ENCODE measurements around the gene LYSMD2. TPM values are rescaled to one million over a fixed set of nuclear protein-coding genes. Genes with fewer than 3 reads are reported as not detected.

LYSMD2 gene
- total RNA-seq, 2 experiments from 2014 or later, result 17.4 TPM

DNA sequence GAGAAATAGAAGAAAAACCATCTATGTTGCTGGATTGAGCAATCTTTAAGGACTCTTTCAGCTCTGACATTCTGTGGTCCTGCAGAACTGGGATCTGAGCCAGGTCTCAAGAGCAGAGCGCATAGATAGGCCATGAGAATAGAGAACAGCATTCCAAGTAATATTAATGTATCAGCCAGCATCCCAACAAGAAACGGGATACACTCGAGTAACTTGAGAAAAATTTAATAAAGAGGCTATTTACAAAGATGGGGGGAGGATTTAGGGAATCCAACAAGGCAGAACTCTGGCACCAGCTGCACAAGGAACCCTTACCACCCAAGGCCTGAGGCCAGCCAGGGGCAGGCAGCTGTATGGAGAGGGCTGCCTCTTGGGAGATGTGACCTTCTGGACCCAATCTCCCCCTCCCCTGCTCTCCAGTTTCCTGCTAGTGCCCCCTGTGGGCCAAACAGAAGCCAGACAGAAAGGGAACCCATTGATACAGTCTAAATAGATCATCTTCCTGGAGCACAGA is 22.2 kb upstream of the LYSMD2 start:
- ChIA-PET CTCF (no interaction called here), POLR2A (no interaction called here)
- Mint-ChIP-seq H3K27ac (no peak overlapping the region), H3K4me1 (ENCODE audit: low read depth) (peaks cover 12% of the 10 kb centered on the region), H3K36me3 (ENCODE audit: low read depth) (no peaks in the 10 kb centered on the region), H3K27me3 (no peaks in the 10 kb centered on the region), H3K4me3 (no peak overlapping the region), H3K9me3 (no peaks in the 10 kb centered on the region)
- Histone ChIP-seq H3K4me3 (ENCODE audit: low read length) (no peak overlapping the region), H3K9me3 (ENCODE audit: control insufficient read depth in 1 of 2, insufficient read depth in 1 of 2, low read length in 2 of 2) (no peaks in the 10 kb centered on the region), H3K27ac (ENCODE audit: low read depth in 1 of 2, low read length in 2 of 2) (no peak overlapping the region), H3K4me1 (ENCODE audit: insufficient read depth, low read length) (no peaks in the 10 kb centered on the region), H3K36me3 (ENCODE audit: insufficient read depth, low read length) (no peaks in the 10 kb centered on the region), H3K27me3 (ENCODE audit: control insufficient read depth in 1 of 2, insufficient read depth in 2 of 2, low read length in 2 of 2) (no peaks in the 10 kb centered on the region)
- intact Hi-C loops (cut with DNase I, micrococcal nuclease), result no loop called here
- TF ChIP-seq CTCF (IDR thresholded peaks at IDR 0.05), result no peak
- ATAC-seq (ENCODE audit: poor library complexity) (no peak), DNase-seq (peak in 3 of 14 experiments; percentile 16 to 32 (median 31))

GRCh38 chr15:51758645-51759044 is 21.2 kb upstream of the LYSMD2 start:
- Histone ChIP-seq H3K27me3 (ENCODE audit: control insufficient read depth in 1 of 2, insufficient read depth in 2 of 2, low read length in 2 of 2) (no peaks in the 10 kb centered on the region), H3K27ac (ENCODE audit: low read depth in 1 of 2, low read length in 2 of 2) (no peak overlapping the region), H3K4me1 (ENCODE audit: insufficient read depth, low read length) (no peaks in the 10 kb centered on the region), H3K36me3 (ENCODE audit: insufficient read depth, low read length) (no peaks in the 10 kb centered on the region), H3K9me3 (ENCODE audit: control insufficient read depth in 1 of 2, insufficient read depth in 1 of 2, low read length in 2 of 2) (no peaks in the 10 kb centered on the region), H3K4me3 (ENCODE audit: low read length) (no peak overlapping the region)
- Mint-ChIP-seq H3K4me3 (no peak overlapping the region), H3K36me3 (ENCODE audit: low read depth) (no peaks in the 10 kb centered on the region), H3K9me3 (no peaks in the 10 kb centered on the region), H3K4me1 (ENCODE audit: low read depth) (peaks cover 22% of the 10 kb centered on the region), H3K27ac (no peak overlapping the region), H3K27me3 (no peaks in the 10 kb centered on the region)
- POLR2A ChIA-PET, result interaction anchor here (1.0 kb wide), 1 partner anchor 9 kb away, joined by 3 read pairs; no protein-coding TSS in a partner anchor
- no peak for TF ChIP-seq CTCF (IDR thresholded peaks at IDR 0.05)
- intact Hi-C loops (cut with DNase I, micrococcal nuclease), result no loop called here
- CTCF ChIA-PET, result interaction anchor here (1.7 to 5.5 kb wide), 2 partner anchors 18 to 109 kb away, joined by 9 to 26 read pairs; no protein-coding TSS in a partner anchor
- DNase-seq (no peak), ATAC-seq (ENCODE audit: poor library complexity) (no peak)

GRCh38 chr15:51757450-51757849 is 20.0 kb upstream of the LYSMD2 start:
- H3K9me3 ChIP-seq (ENCODE audit: control insufficient read depth in 1 of 2, insufficient read depth in 1 of 2, low read length in 2 of 2), result no peaks in the 10 kb centered on the region
- no peak for TF ChIP-seq CTCF (IDR thresholded peaks at IDR 0.05)
- POLR2A ChIA-PET, result interaction anchor here (1.9 kb wide), 1 partner anchor 20 kb away, joined by 10 read pairs; the partner anchor contains the start of gene LYSMD2
- no peak overlapping the region for H3K27ac Mint-ChIP-seq
- H3K27me3 ChIP-seq (ENCODE audit: control insufficient read depth in 1 of 2, insufficient read depth in 2 of 2, low read length in 2 of 2), result no peaks in the 10 kb centered on the region
- peaks cover 34% of the 10 kb centered on the region for H3K4me1 Mint-ChIP-seq (ENCODE audit: low read depth)
- H3K9me3 Mint-ChIP-seq, result no peaks in the 10 kb centered on the region
- no peak overlapping the region for H3K4me3 ChIP-seq (ENCODE audit: low read length)
- no peak overlapping the region for H3K4me3 Mint-ChIP-seq
- H3K36me3 Mint-ChIP-seq (ENCODE audit: low read depth), result no peaks in the 10 kb centered on the region
- H3K27me3 Mint-ChIP-seq, result no peaks in the 10 kb centered on the region
- CTCF ChIA-PET, result interaction anchor here (0.7 to 5.5 kb wide), 3 partner anchors 19 to 107 kb away, joined by 3 to 26 read pairs (median 9); no protein-coding TSS in a partner anchor
- intact Hi-C loops (cut with DNase I, micrococcal nuclease), result no loop called here
- ATAC-seq (ENCODE audit: poor library complexity) (no peak), DNase-seq (no peak)
- no peaks in the 10 kb centered on the region for H3K36me3 ChIP-seq (ENCODE audit: insufficient read depth, low read length)
- peaks cover 2% of the 10 kb centered on the region for H3K4me1 ChIP-seq (ENCODE audit: insufficient read depth, low read length)
- H3K27ac ChIP-seq (ENCODE audit: low read depth in 1 of 2, low read length in 2 of 2), result no peak overlapping the region

Measured in CD4-positive, alpha-beta T cell (primary cell).